COLO668 (cell line): ENCODE measurements around the gene DLG2.
"Not testable (repeated sequence)": the region's sequence is repeated elsewhere in the genome, so short reads cannot be mapped to it uniquely, and the experiment has no call there.

Experiments used
- DNase-seq: peaks from one replicate; lab custom pipeline; 2025; ENCODE audit not compliant: unreplicated experiment; lab: John Stamatoyannopoulos, UW

The DLG2 gene

DNA sequence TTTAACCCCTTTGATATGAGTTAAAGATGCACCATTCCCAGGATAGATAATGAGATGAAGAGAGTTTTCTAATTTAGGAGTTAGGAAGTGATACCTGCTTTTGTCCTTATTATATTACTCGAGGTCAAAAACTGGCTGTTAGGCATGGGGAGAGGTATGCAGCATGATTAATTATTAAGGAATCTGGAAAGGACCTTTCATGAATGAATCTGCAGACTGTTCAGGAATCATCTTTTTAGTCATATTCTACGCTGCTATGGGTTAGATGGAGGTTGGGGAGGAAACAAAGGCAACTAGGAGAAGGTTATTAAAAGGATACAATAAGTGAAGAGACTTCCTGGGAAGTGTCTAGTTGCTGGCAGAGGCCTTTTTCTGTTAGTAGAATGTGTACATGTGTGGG lies 1848.5 kb downstream of the DLG2 start:
- DNase-seq = no peak

DNA sequence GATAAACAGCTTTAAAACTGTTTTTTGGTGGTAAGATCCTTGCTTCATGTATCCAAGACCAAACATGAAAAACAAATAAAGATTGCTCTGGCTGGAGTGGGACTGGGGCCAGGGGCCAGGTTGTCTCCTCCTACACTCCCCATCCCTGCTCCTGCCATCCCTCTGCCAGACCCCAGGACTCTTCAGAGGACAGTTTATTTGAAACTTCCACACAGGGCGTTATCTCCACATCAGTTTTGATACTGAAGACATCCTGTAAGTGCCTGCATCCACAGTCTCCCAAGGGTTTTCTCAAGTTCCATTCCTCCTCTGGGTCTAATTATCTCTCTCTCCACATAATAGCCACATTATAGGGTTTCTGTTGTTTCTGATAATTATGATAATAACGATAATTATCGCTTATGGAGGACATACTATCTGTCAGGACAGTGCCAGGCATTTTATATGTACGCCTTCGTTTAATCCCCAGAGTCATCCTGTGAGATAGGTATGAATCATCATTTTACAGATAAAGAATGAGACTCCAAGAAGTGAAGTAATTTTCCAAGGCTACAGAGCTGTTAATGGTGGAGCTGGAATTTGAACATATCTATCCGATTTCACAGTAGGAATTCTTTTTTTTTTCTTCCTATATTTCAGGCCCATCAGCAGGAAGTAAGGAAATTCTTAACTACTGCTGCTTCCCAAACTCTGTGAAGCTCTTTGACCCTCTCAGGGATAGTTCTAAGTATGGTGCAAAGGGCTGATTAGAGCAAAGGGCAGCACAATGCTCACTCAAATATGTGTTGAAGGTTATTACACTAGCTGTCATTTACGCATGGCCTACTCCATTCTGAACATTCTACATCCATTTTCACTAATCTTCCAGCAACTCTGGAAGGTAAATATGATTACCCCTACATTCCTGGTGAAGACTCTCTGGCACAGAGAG lies 1852.9 kb downstream of the DLG2 start:
- no peak for DNase-seq

DNA sequence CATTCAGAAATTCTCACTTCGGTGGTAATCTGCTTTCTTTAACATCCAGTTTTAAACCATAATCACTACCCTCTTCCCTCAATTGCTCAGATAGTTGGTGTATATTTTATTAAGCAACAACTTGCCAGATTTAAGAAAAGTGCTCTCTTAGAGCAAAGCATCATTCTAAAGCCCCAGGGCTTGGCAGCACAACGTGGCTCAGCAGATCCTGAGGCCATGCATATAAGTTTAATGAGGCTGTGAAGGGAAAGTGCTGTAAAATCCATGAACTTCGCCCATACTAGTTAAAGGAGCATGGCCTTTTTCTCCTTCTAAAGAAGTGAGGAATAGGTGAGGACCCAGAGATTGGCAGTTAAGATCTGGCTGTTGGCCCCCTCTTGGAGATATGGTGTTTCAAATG lies 1858.7 kb downstream of the DLG2 start:
- no peak for DNase-seq

DNA sequence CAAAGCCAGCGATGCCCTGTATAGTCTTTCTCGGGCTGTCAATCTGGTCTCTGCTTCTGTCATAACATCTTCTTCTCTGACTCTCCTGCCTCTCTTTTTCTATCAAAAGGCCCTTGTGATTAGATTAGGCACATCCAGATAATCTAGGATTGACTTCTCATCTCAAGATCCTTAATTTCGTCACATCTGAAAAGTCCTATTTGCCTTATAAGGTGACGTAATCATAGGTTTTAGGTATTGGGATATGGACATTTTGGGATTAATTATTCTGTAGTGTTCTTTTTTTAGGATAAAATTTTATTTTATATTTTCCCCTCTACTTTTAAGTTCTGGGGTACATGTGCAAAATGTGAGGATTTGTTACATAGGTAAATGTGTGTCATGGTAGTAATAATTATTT lies 1860.2 kb downstream of the DLG2 start:
- no peak for DNase-seq

DNA sequence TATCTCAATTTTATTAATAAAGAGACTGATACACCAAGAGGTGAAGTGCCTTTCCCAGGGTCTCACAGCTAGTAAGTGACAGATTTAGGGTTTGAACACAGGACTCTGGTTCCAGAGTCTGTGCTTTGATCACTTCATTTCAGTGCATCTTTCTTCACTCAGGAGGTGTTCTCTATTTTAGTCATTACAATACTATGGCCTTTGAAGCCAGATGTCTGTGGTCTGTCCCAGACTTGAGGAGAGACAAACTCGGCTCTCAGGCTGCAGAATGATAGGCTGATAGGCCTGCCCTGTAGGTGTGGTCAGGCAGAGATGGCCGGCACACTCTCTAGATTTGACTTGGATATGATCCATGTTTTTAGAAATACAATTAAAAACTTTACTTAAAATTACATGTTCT lies 1862.5 kb downstream of the DLG2 start:
- no peak for DNase-seq

DNA sequence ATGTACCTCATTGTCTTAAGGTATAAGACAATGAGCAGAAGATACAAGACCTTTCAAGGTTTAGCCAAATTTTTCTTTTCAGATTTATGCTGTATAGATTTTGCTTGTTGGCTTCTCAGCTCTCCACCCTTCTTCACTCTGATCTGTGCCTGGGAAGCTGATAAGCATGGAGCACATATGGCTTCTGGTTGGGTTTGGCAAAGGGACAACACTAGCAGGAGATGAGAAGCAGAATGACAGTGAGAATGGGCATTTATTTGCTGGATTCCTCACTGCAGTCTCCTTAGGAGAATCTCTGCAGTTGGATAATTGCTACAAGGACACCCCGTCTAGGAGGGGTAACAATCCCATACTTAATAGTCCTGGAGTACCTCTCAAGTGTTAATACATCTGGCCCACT lies 1866.2 kb downstream of the DLG2 start:
- DNase-seq = no peak

DNA sequence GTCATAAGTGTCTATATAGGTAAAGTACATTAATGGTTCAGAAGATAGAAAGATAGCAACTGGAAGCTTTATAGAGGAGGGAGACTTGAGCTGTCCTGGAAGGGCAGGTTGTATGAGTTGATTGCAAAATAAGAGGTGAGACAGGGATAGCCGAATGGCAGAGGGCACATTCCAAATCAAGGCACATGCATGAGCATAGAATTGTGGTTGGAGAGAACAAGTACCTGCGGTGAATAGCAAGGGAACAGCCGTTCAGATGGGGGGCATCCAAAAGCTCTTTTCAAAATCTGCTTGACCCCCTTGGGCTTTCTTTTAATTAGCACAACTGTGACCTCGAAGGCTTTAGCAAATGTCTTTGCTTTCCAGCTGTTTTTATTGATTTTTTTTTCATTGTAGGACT lies 1868.0 kb downstream of the DLG2 start:
- DNase-seq = no peak

DNA sequence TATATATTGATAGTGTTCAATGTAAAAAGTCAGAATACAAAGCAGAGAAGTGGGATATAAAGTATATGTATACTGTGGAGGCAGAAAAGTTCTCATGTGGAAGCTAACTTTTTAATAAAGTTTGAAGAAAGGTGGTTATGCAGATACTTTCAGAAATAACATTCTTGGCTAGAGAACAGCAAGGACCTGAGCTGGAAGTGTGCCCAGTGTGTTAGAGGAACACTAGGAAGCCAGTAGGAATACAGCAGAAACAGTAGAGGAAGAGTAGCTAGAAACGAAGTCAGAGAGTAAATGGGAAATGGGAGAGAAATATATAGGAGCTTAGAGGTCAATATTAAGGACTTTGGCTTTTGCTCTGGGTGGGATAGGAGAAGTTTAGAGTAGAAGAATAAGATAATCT lies 1876.1 kb downstream of the DLG2 start:
- no peak for DNase-seq

DNA sequence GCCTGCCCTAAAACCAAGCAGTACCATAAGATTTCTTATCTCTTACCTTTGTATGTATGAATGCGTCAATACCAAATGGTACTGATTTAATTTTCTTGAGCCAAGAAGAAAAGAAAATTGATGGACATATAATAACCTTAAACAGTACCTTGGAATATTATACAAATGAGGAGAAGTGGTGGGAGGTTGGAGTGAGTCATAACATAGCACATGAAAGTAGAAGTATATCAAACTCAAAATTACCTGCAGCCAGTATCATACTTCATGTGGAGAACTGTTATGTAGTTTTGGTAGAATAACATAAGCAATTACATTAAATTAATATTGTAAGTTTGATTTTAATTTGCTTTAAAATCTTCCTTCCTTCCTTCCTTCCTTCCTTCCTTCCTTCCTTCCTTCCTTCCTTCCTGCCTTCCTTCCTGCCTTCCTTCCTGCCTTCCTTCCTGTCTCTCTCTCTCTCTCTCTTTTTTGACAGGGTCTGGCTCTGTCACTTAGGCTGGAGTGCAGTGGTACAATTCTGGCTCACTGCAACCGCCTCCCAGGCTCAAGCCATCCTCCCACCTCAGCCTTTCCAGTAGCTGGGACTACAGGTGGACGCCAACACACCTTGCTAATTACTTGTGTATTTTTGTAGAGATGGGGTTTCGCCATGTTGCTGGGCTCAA lies 1880.1 kb downstream of the DLG2 start:
- no peak for DNase-seq

DNA sequence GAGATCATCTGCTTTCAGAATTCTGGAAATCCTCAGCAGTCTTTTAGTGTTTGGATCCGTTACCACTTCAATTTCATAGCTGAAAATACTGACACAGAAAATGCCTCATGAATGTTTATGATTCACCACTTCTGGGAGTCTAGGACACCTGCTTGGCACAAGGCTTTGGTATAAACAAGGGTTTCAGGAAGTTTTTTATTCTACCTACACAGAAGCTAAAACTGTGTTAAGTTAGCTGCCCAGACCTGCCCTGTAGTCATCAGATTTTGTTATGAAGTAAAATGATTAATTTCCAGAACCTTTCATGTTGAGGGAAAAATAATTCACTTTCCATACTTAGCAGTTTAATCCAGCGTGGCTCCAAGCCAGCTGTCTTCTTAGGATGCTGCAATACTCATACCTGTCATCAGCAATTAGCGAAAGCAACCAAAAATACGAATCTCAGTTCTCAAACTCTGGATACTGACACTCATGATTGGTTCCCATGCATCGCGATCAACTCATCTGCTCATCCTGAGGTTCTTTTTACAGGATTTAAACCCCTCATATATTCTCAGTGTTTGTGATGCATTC lies 1882.4 kb downstream of the DLG2 start:
- no peak for DNase-seq

DNA sequence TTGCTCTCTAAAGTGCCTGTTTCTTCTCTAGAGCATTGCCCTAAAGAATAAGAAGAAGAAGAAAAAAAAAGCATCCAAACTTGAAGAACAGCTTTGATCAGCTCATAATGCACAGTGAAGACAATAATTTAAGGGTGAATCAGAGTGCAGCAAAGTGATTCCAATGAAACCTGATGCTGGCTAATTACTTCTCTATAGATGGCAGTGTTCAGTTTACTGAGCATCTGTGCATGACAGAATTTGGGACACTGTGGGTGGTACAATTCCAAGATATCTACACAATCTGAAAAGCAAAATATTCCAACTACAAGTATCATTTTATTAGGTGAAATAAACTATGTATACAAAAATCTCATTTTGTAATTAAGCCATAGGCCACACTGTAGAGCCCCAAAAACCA lies 1890.5 kb downstream of the DLG2 start:
- no peak for DNase-seq

DNA sequence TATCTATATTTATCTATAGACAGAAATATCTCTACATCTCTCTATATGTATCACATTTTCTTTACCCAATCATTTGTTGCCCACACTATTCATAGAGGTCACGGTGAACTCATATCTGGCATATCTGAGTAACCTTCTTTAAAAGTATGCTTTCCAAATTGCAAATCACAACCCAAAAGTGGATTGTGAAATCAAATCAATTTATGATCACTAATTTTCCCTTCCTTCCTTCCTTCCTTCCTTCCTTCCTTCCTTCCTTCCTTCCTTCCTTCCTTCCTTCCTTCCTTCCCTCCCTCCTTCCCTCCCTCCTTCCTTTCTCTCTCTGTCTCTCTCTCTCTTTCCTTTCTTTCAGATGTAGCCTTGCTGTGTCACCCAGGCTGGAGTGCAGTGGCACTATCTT lies 1893.0 kb downstream of the DLG2 start:
- DNase-seq = no peak

DNA sequence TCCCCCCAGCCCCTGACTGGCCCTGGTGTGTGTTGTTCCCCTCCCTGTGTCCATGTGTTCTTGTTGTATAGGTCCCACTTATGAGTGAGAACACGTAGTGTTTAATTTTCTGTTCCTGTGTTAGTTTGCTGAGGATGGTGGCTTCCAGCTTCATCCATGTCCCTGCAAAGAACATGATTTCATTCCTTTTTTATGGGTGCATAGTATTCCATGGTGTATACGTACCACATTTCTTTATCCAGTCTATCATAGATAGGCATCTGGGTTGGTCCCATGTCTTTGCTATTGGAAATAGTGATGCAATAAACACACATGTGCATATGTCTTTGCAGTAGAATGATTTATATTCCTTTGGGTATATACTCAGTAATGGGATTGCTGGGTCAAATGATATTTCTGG lies 1895.9 kb downstream of the DLG2 start:
- not testable (repeated sequence) for DNase-seq

DNA sequence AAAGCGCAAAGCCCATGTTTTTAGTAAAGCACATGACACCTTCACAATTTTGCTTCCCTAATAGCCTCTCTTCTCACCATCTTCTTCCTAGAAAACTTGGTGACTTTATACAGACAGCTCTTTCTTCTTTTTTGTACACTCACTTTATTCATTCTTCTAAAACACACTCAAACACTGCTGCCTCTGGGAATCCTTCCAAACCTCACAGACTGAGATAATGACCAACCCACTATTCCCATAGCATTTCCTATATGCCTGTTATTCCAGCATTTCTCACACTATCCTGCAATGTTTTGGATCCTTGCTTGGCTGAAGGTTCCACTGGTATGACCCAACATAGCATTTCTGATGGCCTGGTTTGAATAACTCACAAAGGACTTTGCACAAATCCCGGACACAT lies 1898.9 kb downstream of the DLG2 start:
- DNase-seq = no peak

DNA sequence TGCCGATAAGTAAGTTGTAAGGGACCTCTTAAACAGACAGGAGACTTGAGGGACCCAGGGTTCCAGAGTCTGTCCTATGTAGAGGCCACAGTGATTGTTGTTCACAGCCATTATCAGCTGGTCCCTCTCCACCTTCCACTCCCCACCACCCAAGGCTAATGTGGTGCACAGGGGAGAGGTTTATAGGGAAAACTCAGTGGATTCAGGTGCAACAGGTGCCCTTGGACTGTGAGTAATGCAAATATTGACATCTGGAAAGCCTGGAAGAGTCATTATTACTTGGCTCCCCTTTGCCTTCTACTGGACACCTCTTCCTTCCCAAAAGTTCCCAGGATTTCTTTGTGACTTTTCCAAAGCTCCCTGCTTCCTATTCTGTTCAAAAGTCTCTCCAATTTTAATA lies 1899.9 kb downstream of the DLG2 start:
- no peak for DNase-seq

DNA sequence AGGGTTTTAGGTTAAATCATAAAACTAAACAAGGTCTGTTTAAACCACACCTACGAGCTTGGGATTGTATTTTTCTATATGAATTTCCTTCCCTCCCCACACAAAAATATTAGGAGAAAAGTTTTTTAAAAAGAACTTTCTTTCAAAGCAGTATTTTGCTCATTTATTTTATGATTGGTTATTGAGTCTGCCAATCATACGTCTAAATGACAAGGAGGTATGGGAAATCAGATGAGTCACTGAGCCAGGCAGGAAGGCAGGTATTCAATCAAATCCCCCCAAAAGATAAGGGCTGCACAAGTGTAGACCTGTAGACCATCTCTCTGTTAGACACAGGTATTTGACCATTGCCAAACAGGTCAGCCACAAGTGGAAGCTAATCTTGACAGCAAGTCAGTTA lies 1900.8 kb downstream of the DLG2 start:
- DNase-seq = no peak

DNA sequence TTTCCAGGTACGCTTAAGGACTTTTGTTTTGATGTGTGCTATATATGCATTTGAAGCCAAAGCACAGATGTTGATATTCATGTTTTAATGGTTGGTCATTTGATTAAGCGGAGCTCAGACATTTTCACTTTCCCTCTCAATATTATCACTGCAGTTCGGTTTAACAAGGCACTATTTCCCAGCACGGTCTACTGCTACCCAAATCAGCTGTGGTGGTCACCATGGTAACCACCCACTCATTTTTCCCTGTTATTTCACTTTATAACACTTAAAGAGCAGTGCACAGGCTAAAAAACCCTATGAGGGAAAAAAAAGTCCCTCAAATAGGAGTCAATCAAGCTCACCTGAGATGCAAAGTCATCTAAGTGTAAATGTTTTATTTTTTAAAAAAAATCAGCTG lies 1901.4 kb downstream of the DLG2 start:
- no peak for DNase-seq

DNA sequence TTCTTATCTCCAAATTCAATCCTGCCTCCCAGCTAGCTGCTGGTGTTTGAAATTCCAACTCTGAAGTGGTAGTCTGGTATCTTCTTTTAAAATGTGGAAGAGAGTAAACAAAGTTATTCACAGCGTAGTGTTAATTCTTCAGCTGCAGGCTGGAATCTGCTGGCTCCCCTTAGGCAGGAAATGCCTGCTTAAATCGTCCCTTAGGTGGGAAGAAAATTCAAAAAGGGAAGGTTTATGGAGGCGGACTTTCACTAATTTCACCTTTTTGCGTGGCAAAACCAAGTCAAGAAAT lies 1901.9 kb downstream of the DLG2 start:
- DNase-seq = no peak

DNA sequence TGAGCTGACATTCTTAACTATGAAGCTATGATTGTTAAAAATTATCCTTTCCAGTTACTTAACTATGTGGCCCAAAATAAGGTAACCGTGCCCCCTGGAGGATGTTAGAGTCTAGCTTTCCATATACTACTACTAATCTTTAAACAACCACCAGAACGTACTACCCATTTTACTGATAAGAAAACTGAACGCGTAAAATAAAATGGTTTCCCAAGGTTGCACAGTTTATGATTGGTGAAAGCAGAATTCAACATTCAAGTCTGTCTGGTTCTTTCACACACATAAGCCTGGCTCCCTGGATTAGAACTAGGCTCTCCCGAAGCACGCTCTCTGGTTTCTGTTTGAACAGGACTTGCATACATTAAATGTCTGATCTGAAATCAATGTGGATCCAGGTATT lies 1903.1 kb downstream of the DLG2 start:
- peak; percentile 4 for DNase-seq

DNA sequence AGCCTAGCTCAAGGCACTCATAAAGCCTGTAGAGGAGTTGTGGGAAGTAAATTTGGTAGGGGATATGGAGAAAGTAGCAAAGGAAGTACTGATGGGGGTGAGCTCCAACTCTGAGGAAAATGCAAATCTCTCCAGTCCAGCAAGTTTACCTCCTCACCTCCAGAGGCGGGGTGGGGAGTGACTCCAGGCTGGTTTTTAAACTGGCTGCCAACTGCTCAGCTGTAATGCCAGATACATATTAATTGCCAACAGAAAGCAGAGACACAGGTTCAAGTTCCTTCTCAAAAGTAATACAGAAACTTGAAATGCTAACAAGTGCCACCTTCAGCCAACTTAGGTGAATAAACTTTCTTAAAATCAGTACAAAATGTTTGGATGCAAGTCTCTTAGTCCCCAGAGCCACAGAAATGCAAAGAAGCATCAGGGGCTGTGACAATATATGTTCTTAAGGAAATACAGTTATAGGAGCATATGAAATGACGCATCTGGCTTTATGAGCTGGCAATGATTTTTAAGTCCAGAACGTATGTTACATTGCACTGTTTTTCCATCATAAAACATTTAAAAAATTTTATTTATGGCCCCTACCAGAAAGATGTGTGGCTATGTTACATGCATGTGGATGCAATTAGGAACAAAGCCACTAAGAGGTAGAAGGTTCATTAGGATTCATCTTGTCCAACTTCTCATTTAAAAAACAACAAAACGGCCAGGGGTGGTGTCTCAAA lies 1904.6 kb downstream of the DLG2 start:
- no peak for DNase-seq

DNA sequence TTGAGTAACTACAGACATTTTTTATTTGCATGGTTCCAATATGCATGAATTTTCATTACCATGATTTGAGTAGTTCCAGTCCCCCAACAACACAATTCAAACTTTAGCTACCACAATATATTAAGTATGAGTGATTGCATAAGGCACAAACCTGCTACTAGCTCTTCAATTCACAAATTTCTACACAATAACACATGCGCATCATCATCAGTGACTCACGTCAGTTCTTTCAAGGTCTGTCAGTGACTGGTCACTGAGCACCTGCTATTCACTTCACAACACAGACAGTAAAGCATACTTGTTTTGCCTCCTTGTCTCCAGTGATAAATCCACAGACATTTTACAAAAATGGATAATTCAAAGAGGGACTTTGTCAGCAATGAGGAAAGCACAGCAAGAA lies 1905.9 kb downstream of the DLG2 start:
- no peak for DNase-seq

DNA sequence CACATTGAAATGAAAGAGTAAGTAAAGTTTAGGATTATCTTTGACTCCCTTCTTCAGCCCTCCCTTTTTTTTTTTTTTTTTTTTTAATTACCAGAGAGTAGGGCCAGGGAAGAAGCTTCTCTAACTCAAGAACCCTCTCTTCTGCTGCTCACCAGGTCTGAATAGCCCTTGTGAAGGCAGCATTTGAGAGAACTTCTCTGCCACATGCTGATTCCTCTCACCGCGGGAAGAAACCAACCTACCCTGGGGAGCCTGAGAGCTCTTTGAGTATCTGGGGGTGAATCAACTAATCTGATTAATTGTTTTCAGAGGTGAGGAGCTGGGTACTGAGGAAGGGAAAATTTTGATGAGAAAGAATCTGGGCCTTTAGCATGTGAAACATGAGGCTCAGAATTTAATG lies 1906.5 kb downstream of the DLG2 start:
- DNase-seq = no peak
